RWPE2 (cell line): ENCODE results near the gene TANC1.

Experiments used
- ATAC-seq: fragments of 200-7000 bp; cut with Tn5 transposase; 3 replicates; pipeline ENCODE4 v1.9.1; 2021; ENCODE audit warnings: low read depth
- DNase-seq: peaks from one replicate; pipeline ENCODE4 v3.0.0-alpha.2; 2020; ENCODE audit warnings: low spot score
- H3K27ac ChIP-seq: fragments of 450-650 bp; 2 replicates; pipeline ENCODE4 v1.5.1; 2017; ENCODE audit warnings: mild to moderate bottlenecking; ENCODE audit not compliant: poor library complexity, severe bottlenecking
- H3K27me3 ChIP-seq: fragments of 250-450 bp; sonication (Bioruptor Pico); 2 replicates; pipeline ENCODE4 v1.5.1; 2021; ENCODE audit warnings: mild to moderate bottlenecking, moderate library complexity; ENCODE audit not compliant: insufficient read depth, poor library complexity, severe bottlenecking
- H3K36me3 ChIP-seq: fragments of 250-450 bp; sonication (Bioruptor Pico); 2 replicates; pipeline ENCODE4 v1.5.1; 2020; ENCODE audit warnings: low read depth, mild to moderate bottlenecking, moderate library complexity
- H3K4me1 ChIP-seq: fragments of 250-450 bp; sonication (Bioruptor Pico); 2 replicates; pipeline ENCODE4 v1.5.1; 2021; ENCODE audit warnings: mild to moderate bottlenecking, moderate library complexity; ENCODE audit not compliant: insufficient read depth, poor library complexity, severe bottlenecking
- H3K4me3 ChIP-seq: fragments of 250-450 bp; sonication (Bioruptor Pico); 2 replicates; pipeline ENCODE4 v1.5.1; 2021; ENCODE audit warnings: mild to moderate bottlenecking, moderate library complexity; ENCODE audit not compliant: severe bottlenecking
- H3K9me3 ChIP-seq: fragments of 250-450 bp; sonication (Bioruptor Pico); 2 replicates; pipeline ENCODE4 v1.5.1; 2021; ENCODE audit warnings: mild to moderate bottlenecking, moderate library complexity; ENCODE audit not compliant: severe bottlenecking
- CTCF ChIP-seq: fragments of 450-650 bp; IDR thresholded peaks from one replicate; pipeline ENCODE4 v1.5.1; 2017; ENCODE audit warnings: mild to moderate bottlenecking, moderate library complexity; ENCODE audit not compliant: poor library complexity, severe bottlenecking

TANC1 gene

DNA sequence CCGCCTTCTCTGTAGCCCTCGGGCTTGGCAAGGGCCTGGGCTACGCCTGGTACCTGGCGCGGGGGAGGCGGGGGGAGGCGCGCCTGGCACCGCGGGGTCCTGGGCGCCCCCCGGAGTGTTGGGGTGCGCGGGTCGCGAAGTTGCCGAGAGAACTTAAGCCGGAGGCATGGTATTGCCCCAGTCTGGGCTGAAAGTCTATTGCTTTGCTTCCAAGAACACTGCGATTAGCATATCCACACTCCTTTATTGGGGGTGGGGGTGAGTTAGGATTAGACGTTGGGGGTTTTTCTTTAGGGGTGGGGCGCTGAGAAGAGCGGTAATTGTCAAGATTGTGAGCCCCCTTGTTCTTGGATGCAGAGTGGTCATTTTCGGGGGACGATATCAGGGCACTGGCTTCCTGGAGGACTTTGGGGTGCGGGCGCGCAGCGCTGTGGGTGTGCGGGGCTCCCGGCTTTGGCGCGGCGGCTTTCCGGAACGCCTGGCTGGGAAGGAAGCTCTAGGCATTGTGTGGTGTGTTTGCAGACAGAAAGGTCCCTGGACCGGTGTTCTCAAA, 798 bp downstream of the TANC1 start:
- TF ChIP-seq CTCF, result no peak
- Histone ChIP-seq H3K27me3 (no peaks in the 10 kb centered on the region), H3K27ac (peak overlapping the region; percentile 79), H3K4me3 (peak overlapping the region; percentile 87), H3K36me3 (peaks cover 7% of the 10 kb centered on the region), H3K4me1 (peaks cover 49% of the 10 kb centered on the region), H3K9me3 (no peaks in the 10 kb centered on the region)
- ATAC-seq (peak; percentile 0; the same call in 2 of the 3 replicates), DNase-seq (no peak)

DNA sequence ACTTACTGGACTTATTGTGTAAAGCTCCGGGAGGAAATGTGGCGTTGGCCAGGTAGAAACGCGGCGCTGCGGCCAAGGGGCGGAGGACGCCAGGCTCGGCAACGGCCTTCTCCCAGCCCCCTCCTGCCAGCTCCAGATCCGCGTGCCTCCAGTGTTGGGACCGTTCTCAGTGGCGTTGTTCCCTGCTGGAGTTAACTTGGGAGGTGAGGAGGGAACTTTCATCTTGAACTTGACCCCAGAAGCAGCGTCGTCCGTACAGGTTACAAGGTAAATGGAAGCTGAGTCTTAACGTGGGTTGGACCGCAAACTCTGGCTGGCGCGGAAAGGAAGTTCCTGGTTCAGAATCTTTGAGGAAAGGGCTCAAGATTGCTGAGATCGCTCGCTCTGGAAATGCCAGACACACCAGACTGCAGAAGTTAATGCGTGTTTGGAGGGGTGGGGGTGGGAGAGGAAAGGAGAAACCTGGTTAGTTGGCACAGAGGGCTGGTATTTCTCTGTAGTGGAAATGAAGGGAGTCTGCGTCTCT, 1.3 kb downstream of the TANC1 start:
- H3K36me3 ChIP-seq, result peaks cover 7% of the 10 kb centered on the region
- no peaks in the 10 kb centered on the region for H3K9me3 ChIP-seq
- H3K27me3 ChIP-seq, result no peaks in the 10 kb centered on the region
- peak overlapping the region; percentile 87 for H3K4me3 ChIP-seq
- DNase-seq (no peak), ATAC-seq (peak; percentile 3; the same call in 1 of the 3 replicates)
- H3K4me1 ChIP-seq, result peaks cover 51% of the 10 kb centered on the region
- TF ChIP-seq CTCF, result no peak
- H3K27ac ChIP-seq, result peak overlapping the region; percentile 79

- peak overlapping the region; percentile 79 for H3K27ac ChIP-seq
- H3K27me3 ChIP-seq, result no peaks in the 10 kb centered on the region
- DNase-seq, result no peak
- H3K4me1 ChIP-seq, result peaks cover 55% of the 10 kb centered on the region
- H3K36me3 ChIP-seq, result peaks cover 7% of the 10 kb centered on the region
- ATAC-seq, result no peak
- H3K9me3 ChIP-seq, result no peaks in the 10 kb centered on the region
- no peak for TF ChIP-seq CTCF
- H3K4me3 ChIP-seq, result peak overlapping the region; percentile 87
Observed at GRCh38 chr2:158970241-158970751, 1.9 kb downstream of the TANC1 start.

DNA sequence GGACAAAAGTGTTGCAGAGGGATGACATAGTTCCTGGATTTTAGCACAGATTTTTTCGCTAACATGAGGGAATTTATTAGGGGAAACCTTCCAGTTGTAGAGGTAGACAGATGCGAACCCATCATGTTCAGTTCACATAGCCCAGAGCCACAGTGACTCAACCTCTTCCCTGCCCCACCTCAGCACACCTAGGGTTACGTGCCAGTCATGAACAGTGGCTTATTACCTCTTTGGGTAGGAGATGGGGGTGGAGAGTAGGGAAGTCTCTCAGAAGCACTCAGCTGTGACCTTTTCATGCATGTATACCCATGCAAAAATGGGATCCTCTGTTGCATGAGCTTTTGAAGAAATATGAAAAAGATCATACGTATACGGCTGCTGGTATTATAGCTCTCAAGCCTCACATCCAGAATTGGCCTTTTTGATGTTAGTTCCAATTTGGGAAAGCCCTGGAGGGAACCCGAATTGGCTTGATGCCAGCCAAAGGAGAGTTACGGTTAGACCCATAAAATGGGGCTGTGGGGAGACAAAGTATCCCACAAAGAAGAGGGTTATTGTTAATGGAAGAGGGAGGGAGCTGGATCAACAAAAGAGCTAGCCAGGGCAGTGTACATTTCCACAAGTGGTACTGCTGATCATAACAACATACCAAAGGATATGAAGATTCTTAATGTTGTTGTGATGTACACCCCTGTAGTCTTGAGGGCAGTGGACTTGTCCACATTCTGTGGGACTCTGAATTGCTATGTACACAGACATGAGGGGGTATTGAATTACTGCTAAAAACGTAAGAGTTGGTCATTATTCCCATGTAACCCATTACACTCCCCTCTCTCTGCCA, 4.9 kb downstream of the TANC1 start:
- Histone ChIP-seq H3K4me1 (peaks cover 50% of the 10 kb centered on the region), H3K36me3 (peaks cover 7% of the 10 kb centered on the region), H3K4me3 (no peak overlapping the region), H3K9me3 (no peaks in the 10 kb centered on the region), H3K27ac (peak overlapping the region; percentile 67), H3K27me3 (no peaks in the 10 kb centered on the region)
- no peak for TF ChIP-seq CTCF
- DNase-seq (peak; percentile 77), ATAC-seq (peak; percentile 61)
